CD4-positive, alpha-beta T cell treated with Interleukin-4 for 1 hour (primary cell): Measurements from ENCODE around the gene KCTD21.
A peak's percentile ranks its signal among the peaks of the same experiment; 100 is the strongest.
"Not testable (repeated sequence)": the region's sequence is repeated elsewhere in the genome, so short reads cannot be mapped to it uniquely, and the experiment has no call there.

Experiments
- DNase-seq, 2 donors: peaks; one replicate each; pipeline ENCODE4 v3.0.0-alpha.2; 2020 to 2022

The KCTD21 gene

DNA sequence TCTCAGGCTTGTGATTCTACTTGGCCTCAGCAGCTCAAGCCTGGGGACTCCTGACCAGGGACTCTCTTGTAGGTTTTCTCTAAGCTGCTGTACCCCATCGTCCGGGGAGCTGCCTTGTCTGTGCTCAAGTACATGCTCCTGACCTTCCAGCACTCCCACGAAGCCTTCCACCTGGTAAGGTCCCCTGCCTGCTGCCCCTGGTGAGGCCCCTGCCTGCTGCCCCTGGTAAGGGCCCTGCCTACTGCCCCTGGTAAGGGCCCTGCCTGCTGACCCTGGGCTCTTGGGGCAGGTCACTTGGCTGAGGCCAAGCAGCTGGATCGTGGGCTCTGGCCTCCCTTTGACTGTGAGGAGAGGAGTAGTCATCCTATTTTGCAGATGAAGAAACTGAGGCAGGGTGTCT, 11.6 kb upstream of the KCTD21 start:
- no peak for DNase-seq

DNA sequence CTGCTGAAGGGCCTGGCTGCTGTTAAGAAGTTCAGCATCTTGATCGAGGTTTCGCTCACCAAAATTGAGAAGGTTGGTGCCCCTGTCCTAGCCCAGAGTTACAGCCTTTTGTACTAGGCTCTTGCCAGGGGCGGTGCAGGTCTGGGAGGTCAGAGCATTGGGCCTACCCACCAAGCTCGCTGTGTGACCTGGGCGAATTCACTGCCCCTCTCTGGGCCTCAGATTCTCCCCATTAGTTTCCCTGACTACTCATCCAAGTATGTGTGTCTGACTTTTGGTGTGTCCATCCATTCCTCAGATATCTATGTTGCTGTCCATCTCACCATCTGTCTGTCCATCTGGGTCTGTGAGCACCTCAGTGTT, 11.2 kb upstream of the KCTD21 start:
- no peak for DNase-seq

DNA sequence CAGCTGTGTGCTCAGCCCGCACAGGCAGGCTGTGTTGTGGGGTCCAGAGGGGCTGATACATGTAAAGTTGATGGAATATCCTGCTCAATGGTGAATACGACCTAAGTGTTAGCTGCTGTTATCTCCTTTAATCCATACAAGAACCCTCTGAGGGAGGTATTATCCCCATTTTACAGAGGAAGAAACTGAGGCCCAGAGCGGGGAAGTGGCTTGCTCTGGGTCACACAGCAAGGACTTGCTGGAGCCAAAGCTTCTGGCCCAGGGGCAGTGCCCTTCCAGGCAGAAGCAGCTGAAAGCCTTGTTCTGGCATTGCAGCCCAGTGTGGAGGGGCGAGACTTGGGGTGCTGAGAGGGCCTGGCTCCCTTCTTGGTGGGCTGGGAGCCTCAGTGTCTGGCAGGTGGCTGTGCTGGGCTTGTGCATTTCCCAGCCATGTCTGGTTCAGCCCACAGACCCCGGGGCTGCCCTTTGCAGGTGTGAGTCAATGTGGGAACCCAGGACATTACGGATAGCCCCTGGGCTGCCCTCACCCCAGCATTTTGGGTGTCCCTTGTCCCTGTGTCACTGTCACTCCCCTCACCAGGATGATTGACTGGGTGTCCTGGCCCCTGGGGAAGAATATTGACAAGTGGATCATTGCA, 10.7 kb upstream of the KCTD21 start:
- DNase-seq: no peak

DNA sequence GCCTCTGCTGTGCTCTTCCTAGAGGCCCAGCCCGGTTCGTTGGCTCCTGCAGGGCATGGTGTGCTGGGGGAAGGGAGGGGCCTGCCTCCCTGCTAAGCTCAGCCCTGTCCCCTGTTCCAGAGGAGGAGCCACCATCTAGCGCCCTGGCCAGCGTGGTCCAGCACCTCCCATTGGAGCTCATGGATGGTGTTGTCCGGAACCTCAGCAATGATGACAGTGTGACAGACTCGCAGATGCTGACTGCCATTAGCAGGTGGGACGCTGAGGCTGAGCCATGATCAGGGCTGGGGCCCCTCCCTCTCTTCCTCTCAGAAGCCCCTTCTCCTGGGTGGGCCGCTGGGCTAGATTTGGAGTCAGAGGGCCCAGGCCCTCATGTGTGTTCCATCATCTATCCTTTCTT, 9.4 kb upstream of the KCTD21 start:
- DNase-seq: no peak

DNA sequence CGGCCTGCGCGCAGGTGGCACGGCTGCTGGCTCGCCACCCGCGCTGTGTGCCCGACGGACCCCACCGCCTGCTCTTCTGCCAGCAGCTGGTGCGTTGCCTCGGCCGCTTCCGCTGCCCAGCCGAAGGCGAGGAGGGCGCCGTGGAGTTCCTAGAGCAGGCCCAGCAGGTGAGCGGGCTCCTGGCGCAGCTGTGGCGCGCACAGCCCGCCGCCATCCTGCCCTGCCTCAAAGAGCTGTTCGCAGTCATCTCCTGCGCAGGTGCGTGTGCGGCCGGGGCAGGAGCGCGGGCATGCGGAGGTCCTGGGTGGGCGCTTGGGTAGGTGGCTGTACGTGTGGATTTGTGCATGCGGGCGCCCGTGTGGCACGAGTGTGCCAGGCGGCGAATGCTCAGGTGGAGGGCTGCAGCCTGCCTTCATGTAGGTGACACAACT, 8.2 kb upstream of the KCTD21 start:
- no peak for DNase-seq

DNA sequence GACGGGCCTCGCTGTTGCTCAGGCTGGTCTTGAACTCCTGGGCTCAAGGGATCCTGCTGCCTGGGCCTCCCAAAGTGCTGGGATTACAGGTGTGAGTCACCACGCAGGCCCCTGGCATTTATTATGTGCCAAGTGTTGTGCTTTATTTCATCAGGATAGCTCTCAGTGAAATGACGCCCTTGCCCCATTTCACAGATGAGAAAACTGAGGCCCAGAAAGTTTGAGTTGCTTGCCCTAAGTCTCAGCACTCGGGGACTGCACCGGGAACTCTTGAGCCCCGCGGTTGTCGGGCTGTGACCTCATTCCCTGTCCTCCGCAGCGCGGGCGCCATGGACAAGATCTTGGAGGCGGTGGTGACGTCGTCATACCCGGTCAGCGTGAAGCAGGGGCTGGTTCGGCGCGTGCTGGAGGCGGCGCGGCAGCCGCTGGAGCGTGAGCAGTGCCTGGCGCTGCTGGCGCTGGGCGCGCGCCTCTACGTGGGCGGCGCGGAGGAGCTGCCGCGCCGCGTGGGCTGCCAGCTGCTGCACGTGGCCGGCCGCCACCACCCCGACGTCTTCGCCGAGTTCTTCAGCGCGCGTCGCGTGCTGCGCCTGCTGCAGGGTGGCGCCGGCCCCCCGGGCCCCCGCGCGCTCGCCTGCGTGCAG, 7.6 kb upstream of the KCTD21 start:
- no peak for DNase-seq

DNA sequence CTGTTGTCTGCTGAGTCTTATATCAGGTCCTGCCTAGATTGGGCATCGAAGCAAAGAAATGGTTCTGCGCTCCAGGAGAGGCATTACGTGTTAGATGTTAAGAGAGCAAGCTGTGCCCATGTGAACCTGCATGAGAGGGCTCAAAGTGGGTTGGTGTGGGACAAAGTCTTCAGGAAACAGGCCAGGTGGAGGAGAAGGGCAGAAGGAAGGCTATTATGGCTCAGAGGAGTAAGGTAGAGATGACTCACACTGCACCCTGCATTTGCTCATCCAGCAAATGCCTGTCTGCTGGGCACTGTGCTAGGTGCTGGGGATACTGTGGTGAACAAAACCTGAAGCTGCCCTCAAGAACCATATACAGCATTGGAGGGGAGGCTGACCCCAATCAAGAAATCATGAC, 6.1 kb upstream of the KCTD21 start:
- no peak for DNase-seq

DNA sequence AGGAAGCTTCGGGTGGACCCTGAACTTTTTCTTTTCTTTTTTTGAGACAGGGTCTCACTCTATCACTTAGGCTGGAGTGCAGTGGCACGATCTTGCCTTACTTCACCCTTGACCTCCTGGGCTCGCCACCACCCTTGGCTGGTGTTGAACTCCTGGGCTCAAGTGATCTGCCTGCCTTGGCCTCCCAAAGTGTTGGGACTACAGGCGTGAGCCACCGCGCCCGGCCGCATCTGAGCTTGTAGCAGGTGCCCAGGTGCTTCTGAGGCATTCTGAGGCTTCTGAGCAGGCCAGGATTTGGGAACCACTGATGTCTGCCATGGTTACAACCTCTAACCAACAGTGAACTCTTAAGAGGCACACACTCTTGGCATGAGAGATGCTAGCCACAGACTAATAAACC, 5.4 kb upstream of the KCTD21 start:
- no peak for DNase-seq

DNA sequence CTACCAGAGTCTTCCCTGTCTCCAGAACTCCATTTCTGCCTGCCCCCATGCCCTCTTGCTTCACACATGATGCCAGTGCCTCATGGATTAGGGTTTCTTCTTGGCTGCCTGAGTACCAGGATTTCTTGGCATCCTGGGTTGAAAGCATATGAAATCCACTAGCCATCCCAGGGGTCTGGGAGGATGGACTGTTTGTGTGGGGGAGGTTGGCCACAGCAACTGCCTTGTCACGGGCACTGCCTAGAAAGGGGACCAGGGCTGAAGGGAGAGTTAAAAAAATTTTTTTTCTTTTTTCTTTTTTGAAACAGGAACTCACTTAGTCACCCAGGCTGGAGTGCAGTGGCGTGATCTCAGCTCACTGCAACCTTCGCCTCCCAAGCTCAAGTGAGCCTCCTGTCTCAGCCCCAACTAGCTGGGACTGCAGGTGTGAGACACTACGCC, 4.5 kb upstream of the KCTD21 start:
- no peak for DNase-seq

DNA sequence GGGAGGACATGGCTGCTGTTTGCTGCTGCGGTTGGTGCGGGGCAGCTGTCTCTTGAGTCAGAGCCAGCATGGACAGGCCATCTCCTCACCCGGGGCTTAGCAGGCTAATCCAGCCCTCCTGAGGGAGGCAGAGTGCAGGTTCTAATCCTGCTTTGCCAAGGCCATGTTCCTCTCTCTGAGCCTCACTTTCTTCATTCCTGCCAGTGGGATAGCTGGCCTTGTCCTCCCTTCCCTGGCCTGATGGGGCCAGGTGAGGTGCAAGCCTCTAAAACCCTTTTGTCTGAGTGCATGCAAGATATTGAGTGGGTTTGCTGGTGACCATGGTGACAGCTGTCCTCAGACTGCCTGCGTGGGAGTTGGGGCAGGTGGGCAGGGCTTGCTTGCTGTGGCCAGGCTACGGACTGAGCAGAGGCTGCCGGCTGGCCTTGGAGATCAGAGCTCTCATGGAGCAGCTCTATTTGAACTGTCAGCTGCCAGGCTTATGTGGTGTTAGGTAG, 3.8 kb upstream of the KCTD21 start:
- DNase-seq: no peak

DNA sequence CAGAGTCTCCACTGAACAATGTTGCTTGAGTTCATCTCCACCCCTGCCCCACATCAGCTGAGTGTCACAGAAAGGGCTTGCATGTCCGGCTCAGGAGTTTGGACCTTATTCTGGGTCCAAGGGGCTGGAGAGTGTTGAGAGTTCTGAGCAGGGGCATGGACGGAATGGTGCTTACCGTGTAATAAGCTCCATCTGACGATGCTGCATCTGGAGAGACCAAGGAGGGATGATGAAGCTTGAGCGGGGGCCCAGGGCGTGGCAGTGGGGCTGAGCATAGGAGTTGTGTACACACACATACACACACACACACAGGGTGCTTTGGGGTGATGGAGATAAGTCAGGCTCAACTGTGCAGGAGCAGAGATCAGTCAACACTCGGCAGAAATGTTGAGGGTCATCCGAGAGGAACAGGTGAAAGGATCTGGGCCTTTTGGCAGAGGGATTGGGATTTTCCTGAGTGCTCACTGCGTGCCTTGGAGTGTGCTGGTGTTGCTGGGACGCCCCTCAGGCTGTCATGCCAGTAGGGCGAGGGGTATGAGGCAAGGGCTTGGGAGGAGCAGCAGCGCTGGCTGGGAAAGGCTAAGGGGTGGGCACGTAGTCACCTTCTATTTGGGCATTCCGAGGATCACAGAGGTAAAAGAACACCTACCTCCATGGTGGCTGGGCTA, 2.6 kb upstream of the KCTD21 start:
- no peak for DNase-seq

DNA sequence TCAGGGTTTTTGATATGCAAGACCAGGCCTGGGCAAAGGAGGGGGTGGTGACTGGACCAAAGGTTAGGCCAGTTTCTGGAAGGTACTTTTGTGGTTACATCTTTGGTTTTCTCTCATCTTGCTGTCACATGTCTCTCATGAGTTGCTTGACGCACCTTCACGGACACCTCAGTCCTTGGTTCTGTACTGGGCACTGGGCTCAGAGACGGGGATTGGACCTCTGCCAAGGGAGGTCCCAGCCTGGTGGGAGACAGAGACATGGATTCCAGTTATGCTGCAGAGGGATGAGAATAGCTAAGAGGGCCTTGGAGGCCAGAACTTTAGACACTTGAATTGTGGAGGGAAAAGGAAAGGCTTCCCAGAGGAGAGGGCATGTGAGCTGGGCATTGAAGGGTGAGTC, 1.9 kb upstream of the KCTD21 start:
- DNase-seq: no peak

DNA sequence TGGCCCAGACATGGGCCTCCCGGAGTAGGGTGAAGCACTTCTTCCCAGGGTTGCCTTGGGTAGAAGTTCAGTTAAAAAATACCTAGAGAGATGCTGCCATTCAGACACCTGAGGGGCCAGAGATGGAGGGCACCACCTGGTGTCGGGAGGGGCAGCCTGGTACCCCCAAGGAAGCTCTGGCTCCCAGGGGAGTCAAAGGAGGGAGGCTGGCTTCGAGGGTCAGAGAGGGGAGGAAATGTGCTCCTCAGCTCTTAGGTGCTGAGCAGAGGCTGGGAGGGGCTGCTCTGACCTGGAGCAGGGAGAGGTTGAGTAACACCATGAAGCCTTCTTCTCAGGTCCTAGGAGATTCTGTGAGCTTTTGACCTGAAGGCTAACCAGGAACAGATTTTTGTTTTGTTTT, 1.4 kb upstream of the KCTD21 start:
- no peak for DNase-seq

DNA sequence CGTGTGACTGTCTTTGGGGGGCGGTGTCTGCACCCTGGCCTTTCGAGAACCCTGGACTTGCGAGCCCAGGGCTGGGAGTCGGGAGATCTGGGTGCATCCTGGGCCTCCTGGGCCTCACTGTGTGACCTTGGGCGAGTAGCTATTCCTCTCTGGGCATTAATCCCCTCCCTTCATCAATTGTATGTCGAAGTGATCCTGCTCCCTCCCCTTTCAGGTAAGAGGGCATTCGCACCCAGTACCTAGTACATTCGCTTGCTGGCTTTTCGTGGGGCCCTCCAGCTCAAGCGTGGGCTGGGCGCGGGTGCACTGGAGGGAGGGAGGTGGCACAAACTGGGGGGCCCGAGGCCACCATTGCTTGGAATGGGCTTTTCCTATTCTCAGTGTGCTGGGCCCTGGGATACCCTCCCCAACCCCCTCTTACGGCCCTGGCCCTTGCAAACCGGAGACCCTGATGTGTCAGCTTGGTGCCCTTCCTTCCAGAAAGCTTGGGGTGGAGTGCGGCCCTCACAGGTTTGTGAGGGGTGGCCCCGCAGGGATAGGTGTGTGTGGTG, 823 bp upstream of the KCTD21 start:
- DNase-seq: no peak

DNA sequence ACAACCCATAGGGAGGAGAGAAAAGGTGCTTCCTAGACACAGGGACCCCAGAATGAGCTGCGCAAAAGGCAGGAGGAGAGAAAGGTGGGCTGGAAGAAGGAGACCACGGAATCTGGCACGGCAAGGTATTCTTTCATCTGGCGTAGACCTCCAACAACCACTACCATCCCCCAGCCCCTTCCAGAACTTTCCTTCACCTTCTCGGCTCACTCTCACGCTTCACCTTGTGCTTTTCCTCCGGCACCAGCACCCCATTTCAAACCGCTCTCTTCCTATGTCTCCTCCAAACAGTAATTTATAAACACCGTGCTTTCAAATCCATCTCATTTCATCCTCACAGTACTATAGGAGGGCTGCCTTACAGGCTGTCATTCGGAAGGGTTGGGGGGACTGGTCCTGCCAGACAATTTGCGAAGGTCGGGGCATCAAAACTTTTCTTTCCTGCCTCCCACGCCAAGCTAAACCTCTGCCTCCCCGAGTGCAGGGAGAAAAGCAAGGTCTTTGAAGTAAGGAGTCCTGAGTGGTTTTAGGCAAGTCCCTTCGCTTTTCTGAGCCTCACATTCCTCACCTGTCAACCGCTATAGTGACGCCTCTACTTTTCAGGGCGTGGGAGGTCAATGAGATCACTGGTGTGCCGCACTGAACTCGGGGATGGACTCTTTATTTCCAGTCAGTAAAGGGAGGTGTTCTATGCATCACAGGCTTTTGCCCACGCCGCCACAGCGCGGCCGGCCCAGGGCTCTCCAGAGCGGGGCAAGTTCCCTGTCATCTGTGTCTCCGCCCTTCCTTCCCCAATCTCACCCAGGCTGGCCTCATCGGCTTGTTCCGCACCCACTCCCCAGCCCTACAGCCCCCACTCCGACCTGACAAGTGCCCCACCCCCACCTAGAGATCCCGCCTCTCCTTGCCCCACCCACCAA, 800 bp downstream of the KCTD21 start:
- peak in 1 of 2 donors; percentile 85 for DNase-seq

DNA sequence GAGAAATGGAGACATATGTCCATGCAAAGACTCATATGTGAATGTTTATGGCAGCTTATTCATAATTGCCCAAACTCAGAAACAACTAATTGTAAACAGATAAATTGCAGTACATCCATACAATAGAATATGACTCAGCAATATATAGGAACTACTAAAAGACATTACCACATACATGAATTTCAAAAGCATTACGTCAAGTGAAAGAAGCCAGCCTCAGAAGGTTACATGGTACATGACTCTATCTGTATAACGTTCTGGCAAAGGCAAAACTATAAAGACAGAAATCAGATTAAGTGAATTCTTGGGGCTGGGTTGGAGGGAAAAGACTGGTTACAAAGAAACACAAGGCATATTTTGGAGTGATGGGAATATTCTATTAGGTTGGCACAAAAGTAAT, 7.2 kb downstream of the KCTD21 start:
- DNase-seq: no peak

DNA sequence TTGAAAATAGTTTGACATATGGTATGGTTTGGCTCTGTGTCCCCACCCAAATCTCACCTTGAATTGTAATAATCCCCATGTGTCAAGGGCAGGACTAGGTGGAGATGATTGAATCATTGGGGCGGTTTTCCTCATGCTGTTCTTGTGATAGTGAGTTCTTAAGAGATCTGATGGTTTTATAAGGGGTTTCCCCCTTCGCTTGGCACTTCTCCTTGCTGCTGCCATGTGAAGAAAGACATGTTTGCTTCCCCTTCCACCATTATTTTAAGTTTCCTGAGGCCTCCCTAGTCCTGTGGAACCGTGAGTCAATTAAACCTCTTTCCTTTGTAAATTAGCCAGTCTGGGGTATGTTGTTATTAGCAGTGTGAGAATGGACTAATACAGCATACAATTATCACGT, 7.7 kb downstream of the KCTD21 start:
- no peak for DNase-seq

DNA sequence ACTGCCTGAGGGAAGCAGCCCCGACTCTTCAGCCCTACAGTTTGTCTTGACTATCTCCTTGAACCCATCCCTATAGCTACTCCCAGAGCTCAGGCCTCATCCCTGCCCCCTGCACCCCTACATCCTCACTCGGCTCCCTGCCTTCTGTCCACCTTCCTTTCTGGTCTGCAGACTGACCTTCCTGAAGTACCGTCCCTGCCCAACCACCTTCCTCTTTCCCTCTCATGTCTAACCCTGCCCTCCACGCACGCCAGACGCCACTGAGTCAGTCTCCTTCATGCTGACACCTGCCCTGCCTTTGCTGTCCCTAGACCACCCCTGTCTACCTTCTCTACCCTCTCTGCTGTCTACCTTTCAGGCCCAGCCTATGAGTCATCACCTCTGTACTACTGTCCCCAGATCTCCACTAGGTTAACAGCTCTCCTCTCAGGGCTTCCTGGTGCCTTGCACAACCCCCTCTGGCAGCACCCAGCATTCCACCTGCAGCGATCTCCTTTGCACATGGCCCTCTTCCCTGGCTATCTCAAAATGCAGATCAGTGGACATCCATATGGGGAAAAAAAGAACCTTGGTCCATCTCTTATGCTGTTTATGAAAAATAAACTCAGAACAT, 8.9 kb downstream of the KCTD21 start:
- no peak for DNase-seq

DNA sequence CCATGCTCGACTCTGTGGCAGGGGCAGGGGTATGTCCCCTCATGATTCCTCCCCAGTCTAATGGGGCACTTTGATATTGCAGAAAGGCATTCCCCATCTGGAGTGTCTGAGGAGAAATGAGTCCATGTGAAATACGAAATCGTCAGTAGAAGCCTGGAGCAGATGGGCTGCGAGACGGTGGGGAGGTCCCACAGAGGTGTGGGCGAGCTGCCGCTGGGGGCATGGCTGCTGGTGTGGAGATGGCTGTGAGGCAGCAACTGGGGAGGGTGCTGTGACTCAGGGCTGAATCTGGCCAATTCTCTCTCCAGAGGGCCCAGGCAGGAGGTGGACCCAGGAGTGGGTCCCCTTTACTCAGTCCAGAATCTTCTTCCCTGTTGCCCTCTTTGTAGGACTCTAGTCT, 11.2 kb downstream of the KCTD21 start:
- DNase-seq: no peak

DNA sequence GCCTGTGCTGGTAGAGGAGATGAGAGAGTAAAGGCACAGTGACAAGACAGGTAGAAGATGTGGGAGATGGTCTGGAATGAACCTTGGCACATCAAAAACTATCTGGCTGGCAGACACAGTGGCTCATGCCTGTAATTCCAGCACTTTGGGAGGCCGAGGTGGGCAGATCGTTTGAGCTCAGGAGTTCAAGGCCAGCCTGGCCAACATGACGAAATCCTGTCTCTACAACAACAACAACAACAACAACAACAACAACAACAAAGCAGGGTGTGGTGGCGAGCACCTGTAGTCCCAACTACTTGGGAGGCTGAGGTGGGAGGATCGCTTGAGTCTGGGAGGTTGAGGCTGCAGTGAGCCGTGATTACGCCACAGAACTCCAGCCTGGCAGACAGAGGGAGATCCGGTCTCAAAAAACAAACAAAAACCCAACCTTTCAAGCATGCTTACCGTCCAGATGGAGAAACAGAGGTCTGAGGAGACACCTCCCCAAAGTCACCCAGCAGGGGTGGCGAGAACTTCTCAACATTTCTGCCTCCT, 11.8 kb downstream of the KCTD21 start:
- no peak for DNase-seq

DNA sequence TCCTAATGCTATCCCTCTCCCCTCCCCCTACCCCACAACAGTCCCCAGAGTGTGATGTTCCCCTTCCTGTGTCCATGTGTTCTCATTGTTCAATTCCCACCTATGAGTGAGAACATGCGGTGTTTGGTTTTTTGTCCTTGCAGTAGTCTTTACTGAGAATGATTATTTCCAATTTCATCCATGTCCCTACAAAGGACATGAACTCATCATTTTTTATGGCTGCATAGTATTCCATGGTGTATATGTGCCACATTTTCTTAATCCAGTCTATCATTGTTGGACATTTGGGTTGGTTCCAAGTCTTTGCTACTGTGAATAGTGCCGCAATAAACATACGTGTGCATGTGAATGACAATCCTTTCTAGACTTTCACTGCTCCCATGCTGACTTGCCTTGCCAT, 12.6 kb downstream of the KCTD21 start:
- not testable (repeated sequence) for DNase-seq

DNA sequence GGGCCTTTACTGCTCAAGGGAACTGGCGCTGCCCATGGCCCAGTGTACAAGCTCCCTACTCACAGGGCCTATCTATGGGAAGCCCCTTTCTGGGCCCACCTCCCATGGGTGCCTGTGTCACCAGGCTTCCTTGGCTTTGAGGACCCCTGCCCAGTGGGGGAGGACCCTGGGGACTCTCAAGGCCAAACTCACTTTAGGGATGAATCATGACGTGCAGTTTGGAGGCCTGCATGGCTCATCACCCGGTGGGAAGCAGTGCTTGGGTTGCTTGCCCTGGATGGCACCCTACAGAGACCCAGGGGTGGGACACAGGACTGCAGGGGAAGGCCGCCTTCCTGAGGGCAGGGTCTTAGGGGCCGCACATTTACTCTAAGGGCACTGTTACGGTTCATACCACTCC, 16.5 kb downstream of the KCTD21 start:
- no peak for DNase-seq
